GM21528 (cell line): ENCODE measurements around the gene UIMC1.

Experiments used
- ATAC-seq: cut with Tn5 transposase; IDR thresholded peaks from one replicate; pipeline ENCODE4 v1.9.1; 2021; ENCODE audit warnings: mild to moderate bottlenecking, moderate library complexity; ENCODE audit not compliant: unreplicated experiment, low FRiP score

UIMC1 gene

DNA sequence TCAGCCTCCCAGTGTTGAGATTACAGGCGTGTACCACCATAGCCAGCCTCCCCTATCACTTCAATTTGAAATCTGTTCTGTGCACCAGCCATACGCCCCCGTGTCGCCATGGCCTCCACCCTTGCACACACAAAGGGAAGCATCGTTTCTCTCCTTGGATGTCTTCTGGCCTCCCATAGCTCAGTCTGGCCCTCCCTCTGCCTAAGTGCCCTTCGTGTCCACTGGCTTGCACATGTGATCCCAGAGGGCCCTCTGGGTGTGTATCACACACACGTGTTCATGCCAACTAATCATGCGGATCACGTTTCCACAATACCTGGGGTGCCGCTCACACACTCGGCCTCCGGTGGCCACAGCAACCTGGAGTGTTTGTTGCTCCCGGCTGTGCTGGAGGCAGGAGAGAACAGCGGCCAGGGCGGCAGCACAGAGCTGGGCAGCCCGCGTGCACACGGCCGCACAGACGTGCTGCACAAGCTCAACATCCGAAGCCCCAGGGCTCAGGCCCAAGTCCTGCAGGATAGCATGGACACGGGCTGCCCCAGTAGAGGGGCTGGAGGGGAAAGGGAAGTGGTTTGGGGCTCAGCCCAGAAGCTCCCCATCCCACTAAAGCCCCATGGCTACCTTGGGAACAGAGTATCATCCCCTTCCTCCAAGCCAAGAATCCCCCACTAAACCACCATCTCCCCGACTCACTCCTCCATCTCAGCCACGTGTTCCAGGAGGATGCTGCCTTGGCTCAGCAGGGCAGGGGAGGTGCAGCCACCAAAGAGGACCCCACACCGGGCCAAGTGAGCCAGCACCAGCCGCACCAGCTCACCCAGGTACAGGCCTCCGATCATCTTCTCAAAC lies 118.3 kb downstream of the UIMC1 start:
- no peak for ATAC-seq

DNA sequence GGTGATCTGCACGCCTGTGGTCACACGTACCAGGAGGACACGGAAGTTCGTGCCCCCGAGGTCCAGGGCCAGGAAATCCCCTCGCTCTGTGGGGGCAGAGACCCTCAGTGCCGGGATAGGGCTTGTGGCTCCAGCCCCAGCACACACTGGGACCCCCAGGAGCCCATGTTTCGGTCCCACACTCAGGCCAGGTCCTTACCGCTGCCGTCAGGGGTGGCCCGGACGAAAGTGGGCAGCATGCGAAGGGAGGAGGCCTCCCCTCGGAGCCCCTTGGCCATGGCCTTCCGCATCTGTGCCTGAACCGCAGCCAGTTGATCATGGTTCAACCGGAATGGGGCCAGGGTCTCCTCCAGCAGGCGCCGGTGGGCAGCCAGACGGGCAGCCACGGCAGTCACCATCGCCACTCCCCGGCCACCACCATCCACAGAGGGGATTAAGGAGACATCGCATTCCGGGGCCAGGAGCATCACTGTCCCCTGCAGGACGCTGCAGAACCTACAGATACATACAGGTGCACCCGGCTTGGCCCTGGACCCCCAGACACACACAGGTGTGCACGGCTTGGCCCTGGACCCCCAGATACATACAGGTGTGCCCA lies 119.2 kb downstream of the UIMC1 start:
- no peak for ATAC-seq

DNA sequence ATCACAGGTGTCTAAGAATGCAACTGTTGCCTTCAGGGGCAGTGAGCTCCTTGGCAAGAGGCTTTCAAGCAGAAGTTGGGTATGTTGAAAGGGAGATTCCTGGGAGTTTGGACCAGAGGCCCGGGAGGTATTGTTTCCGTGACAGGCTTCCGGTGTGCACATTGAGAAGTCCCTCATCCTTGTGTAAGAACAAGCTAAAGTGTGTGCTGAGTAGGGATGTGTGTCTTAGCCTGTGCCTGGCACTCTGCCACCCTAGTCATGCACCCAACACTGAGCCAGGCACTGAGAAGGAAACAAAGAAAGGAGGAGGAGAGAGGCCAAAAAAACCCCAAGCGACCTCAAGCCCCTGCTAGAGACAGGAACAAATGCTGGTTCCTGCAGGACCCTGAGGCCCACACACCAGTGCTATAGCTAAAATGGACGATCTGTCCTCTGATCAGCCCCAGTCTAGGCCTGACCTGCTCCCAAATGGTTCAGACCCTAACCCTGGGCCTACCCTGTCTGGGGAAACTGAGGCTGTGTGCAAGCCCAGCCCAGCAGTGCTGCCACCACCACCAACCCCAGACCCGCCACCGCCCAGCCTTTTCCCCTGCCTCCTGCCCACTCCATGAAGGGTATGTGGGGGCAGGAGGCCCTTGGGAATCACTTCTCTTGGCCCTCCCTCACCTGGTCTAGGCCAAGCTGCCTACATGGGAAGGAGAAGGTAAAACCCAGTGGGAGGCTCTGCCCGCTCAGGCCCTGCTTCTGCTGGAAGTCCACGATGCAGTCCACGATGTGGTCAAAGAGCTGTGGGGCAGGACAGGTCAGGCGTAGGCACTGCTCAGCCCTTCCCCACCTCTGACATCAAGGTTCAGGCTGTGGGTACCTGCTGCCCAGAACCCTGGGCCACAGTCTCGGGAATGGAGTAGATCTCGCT lies 120.0 kb downstream of the UIMC1 start:
- no peak for ATAC-seq

DNA sequence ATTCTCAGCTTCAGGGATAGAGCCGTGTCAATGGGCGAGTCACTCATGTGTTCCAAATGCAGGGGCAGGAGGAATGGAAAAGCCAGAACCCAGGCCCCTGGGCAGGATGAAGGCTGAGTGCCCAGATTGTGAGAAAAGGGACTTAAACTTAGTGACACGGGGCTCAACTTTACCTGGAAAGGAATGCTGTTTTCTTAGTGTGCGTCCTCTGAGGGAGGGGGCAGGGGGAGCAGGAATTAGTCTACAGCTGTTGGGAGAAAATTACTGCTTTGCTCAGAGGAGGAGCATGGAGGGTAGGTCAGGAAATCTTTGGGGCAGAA lies 122.0 kb downstream of the UIMC1 start:
- ATAC-seq, result no peak

DNA sequence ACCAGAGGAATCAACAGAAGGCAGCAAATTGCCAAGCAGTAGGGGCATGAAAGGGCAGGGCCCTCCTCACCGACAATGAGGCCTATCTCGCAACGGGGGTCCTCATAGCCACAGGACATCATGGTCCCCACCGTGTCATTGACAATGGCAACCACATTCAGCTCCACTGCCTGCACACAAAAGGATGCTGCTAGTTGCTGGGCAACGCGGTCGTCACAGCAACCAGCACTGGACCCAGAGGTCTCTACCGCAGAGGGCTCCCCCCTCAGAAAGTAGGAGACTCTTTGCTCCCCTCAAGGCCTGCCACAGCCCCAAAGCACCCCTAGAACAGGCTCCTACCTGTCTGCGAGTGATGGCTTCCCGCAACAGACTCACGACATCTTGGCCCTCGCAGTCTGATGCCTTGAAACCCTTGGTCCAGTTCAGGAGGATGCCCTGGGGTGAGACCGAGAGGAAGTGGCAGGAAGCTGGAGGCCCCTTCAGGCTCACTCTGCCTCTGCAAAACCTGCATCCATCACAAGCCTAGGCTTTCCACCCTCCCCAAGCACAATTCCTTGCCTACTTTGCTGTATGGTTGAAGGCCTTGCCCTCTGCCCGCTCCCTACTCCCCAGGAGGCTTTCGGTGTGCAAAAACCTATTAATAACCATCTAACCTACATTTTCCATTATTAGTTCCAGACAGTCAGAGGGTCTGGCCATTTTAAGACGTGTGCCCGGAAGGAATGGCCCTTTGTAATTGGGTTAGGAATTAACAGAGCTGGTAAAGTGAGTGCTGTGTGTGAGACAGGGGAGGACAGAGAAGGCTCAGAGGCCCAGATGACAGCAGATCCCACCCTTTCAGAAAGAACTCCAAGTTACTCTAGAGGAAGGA lies 122.6 kb downstream of the UIMC1 start:
- ATAC-seq, result no peak

DNA sequence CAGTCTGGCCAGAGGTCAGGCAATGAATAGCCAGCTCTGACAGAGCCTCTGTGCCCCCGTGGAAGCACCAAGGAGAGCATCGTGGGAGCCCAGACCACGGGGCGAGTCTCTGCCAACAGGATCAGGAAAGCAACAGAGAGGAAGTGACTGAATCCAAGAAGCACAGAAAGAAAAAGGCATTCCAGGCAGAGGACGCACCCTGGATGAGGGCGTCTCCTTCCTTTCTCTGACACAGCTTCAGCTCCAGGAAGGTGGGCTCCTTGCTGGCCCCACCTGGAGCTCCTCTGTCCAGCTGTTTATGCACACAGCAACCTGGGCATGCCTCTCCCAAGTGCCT lies 124.0 kb downstream of the UIMC1 start:
- no peak for ATAC-seq

DNA sequence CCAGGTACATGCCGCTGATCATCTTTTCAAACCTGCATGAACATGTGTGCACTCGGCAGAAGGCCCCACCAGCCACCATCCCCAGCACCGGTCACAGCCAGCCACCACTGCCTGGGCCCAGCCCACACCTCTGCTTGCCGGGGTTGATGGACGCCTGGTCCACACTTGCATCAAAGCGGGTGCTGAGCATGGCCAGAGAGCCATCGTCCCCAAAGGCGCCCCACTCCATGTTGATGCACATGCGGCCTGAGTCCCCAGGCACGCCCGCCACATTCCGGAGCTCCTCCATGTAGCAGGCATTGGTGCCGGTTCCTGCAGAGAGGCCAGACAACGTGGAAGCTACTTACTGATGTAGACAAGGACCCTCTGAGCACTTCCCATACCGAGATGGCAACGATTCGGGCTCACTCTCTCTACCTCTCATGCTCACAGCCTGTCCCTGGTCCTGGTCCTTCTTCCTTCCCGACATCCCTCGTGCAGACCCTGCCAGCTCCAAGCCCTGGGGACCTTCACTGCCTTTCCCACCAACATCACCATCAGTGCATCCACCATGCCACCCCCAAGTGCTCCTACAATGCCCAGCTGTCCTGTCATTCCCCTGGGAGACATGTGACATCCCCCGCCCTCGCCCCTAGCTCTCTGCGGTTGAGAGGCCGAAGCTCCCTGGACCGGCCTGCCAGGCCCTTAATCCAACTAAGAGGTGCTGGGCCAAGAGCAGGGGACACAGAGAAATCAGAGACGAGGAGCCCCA lies 124.6 kb downstream of the UIMC1 start:
- ATAC-seq, result no peak

DNA sequence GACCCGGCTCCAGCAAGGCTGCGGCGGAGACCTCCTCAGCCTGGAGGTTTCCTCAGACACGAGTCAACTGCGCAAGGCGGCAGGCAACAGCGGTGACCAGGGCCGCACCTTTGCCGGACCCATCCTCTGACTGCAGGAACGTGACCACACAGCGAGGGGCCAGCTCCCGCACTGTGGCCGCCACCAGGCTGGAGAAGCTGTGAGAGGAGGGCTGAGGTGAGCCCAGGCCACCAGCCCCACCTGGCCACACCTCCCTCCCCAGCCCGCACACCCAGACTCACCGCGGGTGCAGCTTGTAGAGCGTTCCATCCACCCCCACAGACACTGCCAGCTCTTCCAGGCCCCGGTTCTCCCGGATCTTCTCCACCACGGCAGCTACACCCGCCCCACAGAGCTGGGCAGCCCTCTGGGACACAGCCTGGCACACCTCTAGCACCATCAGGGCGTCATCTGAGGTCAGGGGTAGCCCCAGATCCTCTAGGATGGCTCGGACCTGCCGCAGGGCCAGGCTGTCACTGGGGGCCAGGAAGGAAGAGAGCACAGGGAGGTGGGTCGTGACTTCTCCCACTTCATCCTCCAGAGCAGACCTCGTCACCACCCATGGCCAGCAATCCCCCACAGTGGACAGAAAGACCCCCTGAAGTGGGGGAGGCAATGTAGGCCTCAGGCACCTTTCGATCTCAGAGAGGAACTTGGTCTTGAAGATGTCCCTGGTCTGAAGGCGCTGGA lies 125.4 kb downstream of the UIMC1 start:
- no peak for ATAC-seq

DNA sequence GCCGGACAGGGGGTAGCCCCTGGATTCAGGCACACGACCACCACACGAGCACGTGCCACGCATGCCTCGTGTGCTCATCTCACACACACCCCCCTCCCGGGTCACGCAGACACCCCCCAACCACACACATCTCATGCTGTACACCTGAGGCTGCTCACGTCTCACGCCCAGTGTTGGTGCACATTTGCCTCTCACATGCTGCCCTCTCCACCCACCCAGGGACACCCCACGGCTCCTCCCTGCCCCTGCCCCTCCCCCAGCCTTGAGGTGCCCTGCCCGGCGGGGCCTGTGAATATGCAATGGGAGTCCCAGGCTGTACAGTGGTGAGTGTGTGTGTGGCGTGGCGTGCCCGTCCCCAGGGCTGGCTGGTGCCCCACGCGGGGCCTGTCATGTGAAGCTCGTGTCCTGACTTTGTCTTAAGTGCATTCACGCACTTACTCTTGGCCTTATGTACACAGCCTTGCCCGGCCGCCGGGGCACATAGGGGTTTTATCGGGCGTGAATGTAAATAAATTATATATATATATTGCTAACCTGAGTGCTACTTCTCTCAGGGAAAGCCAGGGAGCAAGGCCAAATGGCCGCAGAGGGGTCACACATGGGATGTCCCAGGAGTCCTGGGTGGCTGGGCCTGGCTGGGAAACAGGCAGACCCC lies 126.1 kb downstream of the UIMC1 start:
- no peak for ATAC-seq

DNA sequence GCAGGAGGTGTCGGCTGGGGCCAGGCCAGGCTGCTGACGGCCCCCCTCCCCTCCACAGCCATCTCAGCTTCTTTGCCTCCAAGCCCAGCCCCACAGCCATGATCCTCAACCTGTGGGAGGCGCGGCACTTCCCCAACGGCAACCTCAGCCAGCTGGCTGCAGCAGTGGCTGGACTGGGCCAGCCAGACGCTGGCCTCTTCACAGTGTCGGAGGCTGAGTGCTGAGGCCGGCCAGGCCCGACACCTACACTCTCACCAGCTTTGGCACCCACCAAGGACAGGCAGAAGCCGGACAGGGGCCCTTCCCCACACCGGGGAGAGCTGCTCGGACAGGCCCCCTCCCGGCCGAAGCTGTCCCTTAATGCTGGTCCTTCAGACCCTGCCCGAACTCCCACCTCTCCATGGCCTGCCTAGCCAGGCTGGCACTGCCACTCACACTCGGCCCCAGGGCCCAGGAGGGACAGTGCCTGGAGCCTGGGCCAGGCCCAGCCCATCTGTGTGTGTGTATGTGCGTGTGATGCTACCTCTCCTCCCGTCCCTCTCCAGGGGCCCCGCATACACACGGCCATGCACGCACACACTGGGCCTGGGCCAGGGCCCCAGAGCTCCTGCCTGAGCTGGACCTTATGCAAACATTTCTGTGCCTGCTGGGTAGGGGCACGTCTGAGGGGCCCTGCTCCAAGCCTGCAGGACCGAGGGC lies 126.8 kb downstream of the UIMC1 start:
- ATAC-seq, result no peak

DNA sequence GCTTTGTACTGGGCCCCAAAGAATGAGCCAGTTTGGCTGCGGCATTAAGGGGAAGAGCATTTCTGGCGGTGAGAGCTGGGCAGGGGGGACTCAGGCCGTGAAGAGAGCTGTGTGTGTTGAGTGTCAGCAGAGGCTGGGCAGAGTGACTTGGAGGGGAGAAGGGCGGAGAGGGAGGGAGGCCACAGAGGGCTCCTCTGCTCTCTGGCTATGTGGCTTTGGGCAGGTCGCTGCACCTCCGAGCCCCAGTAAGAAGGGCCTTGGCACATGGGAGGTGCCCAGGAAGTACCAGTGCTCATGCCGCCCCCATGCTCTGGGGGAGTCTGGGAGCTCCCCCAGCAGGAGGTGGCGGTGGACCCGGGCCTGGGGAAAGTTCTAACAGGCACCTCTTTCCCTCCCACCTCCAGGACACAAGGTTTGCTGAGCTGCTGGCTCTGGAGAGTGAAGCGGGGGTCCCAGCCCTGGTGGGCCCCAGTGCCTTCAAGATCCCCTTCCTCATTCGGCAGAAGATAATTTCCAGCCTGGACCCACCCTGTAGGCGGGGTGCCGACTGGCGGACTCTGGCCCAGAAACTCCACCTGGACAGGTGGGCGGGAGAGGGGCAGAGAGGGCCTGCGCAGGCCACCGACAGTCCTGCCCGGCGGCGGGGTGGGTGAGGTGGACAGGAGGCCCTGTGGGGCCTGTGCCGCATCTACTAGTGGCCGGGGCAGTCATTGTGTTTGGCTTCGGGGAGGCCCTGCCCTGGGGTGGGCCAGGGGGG lies 127.5 kb downstream of the UIMC1 start:
- no peak for ATAC-seq

DNA sequence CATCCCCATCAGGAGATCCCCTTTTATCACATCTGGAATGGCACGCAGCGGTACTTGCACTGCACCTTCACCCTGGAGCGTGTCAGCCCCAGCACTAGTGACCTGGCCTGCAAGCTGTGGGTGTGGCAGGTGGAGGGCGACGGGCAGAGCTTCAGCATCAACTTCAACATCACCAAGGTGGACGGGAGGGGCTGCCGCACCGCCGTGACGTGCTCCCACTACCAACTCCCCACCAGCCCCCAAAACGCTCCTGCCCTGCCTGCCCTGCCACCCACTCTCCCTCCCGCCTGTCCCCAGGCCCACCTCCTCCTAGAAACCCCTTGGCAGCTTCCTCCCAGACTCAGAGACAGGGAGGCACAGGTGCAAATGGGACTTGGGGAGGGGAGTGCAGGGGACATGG lies 128.1 kb downstream of the UIMC1 start:
- ATAC-seq, result no peak

DNA sequence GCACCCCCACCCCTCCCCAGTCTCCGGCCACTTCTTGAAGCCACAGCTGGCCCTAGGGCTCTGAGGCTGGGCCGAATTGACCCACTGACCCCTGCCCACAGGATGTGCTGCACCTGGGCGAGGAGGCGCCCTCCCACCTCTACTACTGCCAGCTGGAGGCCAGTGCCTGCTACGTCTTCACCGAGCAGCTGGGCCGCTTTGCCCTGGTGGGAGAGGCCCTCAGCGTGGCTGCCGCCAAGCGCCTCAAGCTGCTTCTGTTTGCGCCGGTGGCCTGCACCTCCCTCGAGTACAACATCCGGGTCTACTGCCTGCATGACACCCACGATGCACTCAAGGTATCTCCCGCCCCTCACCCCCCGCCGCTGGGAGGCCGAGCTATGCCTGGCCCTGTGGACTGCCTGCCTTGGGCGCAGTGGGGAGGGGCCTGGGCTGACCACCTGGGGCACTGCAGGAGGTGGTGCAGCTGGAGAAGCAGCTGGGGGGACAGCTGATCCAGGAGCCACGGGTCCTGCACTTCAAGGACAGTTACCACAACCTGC lies 128.7 kb downstream of the UIMC1 start:
- no peak for ATAC-seq

DNA sequence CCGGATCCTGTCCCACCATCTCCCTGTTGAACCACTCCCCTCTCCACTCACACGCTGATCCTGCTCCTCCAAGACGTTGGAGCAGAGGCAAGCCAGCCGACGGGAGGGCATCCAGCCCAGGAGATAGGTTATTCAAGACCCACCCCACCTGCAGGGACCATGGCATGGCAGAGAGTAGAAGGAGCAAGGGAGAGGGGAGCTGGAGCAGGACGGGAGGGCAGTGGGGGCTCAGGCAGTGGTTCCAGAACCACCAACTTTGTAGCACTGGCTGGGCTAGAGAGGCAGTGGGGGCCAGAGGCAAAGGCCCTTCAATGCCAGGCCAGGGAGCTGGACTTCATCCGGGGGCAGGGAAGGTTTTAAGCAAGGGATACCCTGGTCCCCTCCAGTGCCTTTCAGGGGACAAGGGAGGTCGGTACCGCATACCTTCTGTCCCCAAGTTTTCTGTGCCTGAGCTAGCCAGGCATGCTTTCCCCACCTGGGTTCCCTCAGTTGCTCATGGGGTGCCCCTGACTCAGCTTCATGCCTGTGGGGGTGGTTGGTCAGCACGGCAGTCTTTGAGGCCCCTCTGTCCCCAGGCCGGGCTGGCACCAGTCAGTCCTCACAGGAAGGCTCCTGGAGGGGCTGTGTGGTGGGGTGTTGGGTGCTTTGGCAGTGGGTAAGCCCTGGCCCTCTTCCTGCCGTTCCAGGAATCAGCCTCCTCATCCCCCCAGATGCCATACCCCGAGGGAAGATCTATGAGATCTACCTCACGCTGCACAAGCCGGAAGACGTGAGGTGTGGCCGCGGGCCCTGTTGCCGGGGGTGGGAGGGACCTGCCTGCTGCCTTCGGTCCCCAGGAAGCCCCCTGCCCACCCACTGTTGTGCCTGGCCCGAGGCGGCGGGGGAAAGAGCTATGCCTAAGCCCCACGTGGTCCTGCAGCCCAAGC lies 129.8 kb downstream of the UIMC1 start:
- ATAC-seq, result no peak

DNA sequence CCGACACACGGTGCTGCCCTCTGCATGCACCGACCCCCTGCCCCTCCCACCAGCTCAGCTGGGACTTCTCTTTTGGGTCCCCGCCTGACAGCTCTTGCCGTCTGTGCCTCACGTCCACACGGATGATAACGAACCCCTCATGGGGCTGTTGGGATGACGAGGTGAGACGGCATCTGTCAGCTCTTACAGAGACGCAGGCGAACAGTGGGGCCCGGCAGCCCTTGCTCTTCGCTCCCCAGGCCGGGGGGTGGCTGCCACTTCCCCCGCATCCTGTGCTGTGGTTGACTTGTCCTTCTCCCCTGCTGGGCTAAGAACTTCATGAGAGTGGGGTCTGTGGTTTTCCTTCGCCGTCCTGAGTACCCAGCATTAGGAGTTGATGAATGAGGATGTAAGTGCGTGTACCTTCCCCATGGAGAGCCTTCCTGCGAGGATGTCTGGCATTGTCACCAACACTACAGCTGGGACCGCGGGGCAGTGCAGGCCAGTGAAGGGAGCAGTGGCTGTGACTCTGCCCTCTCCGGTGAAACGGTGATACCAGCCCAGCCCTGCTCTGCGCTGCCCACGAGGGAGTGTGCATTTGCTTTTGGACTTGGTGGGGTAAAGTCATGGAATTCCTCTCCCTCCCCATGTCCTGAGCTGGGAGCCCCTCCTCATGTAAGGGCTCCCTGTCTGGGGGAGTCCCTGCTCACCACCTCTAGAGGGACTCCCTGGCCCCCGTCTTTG lies 130.6 kb downstream of the UIMC1 start:
- ATAC-seq, result no peak
